Epidermal melanocyte (primary cell): ENCODE results near the gene SEC22C.
"Not testable (repeated sequence)": the region's sequence is repeated elsewhere in the genome, so short reads cannot be mapped to it uniquely, and the experiment has no call there.

Source experiments
- DNase-seq: peaks from one replicate; pipeline ENCODE4 v3.0.0; 2011; ENCODE audit warnings: low spot score; ENCODE audit not compliant: insufficient read length

Gene SEC22C

DNA sequence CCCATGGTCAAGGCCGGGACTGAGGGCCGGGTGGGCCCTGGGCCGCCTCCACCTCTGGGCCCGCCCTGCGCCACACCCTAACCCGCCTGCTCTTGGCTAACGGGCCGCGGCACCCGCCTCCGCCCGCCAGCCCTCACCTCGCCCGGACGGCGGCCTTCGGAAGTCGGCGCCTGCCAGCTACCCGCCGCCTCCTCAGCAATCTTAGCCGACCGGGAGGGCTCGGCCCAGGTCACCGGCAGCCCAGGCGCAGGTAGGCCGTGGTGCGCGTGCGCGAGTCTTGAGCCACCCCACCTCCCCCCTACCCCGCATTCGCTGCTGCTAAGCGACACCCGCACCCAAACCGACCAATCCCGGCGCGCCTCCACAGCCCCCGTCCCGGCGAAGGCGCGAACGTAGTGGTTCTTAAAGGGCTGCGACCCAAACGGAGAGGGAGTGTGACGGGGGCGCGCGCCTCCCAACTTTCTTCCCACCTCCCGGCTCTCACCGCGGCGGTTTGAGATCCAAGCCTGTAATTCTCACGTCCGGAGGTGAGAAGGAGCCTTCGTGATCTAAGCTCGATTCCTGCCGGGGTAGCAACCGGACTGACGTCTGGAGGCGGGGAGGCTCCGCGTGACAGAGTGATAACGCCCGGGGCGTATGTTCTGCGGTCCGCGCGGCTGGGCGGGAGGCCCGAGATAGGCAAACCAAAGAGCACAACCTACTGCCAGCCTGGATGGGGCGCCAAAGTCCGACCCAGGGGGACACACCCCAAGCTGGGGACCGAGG is at the start of gene SEC22C:
TSS of gene SEC22C (minus strand) at position 259 of the 765 bp plus-strand sequence. CDS start 12,921 bp downstream, outside the sequence.
- DNase-seq: peak; percentile 98

DNA sequence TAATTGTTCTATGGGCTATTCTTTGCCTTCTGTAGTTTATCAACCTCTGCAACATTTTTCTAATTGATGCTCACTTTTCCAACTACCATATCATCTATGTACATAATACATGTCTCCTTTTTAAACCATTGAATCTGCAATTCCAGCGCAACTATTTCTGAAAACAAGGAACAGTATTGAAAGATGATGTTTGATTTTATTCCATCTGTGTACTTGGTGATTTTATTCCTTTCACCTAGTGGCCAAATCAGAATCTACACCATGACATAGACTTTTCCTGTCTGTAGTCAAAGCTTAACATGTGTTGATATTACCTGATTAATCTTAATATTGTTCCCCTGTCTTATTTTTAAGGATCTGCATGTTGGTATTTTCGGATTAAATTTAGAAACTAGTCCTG is 31.7 kb upstream of the SEC22C start:
- DNase-seq: no peak

- no peak for DNase-seq
Measured at GRCh38 chr3:42612928-42613327, 31.2 kb upstream of the SEC22C start.

DNA sequence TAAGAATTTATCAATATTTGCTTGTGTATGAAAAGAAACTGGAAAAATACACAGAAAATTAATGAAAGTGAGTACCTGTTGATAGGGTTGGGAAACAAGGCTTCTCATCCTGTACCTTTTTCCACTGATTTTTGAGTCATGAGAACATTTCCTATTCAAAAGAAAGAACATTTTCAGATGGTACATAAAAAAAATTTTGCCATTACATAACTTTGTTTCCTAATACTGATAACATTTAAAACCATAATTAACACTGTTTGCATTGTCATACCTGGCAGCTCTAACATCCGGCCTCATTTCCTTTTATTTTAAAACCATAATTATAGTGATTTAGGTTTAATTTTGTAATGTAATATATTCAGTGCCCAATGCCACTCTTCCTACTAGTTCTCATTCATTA is 30.4 kb upstream of the SEC22C start:
- no peak for DNase-seq

DNA sequence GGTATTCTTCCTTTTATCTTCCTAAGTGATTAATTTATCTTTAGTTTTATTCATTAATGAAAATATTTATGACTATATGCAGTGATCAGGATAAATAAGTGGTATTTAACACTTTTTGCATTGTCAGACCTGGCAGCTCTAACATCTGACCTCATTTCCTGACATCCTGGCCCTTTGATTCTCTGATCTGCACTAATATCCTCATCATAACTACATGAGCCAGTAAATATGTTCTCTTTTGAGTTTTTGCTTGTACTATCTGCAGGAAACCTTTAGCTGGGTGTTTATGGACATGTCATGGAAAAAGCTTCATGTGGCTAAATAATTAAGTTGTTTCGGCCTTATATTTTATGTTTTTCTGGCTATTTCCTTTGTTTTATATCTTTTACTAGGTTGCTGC is 29.2 kb upstream of the SEC22C start:
- DNase-seq: no peak

- no peak for DNase-seq
Measured at GRCh38 chr3:42608581-42608980, 26.8 kb upstream of the SEC22C start.

DNA sequence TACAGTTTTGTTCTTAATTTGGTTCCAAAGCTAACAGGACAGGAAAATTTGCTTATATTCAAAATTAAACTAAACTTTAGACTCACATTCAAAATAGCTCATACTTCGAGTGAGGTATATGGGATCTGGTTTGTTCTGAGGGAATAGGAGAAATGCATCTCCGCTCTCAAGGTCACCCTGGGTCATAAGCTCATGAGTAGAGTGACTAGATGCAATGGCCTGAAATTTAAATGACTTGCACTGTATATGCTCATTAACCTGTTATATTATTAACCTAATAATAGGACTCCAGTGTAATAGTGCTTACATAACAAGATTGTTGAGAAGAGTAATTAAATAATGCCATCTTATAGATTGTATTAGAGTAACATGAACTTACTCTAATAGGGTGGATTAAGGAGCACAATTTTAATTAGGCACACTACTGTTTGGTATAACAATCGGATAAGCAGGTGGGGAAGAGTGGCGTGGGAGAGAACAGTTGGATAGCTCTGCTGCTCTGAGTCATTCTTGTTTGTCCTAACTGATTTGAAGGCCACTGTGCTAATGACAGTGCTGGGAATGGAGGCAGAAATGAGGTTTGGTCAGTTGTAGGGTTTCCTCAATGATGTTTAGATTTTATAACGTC is 23.9 kb upstream of the SEC22C start:
- DNase-seq: no peak

GRCh38 chr3:42602961-42603360 is 21.2 kb upstream of the SEC22C start:
- no peak for DNase-seq

- DNase-seq: no peak
Measured at GRCh38 chr3:42601896-42602581, 20.3 kb upstream of the SEC22C start.

DNA sequence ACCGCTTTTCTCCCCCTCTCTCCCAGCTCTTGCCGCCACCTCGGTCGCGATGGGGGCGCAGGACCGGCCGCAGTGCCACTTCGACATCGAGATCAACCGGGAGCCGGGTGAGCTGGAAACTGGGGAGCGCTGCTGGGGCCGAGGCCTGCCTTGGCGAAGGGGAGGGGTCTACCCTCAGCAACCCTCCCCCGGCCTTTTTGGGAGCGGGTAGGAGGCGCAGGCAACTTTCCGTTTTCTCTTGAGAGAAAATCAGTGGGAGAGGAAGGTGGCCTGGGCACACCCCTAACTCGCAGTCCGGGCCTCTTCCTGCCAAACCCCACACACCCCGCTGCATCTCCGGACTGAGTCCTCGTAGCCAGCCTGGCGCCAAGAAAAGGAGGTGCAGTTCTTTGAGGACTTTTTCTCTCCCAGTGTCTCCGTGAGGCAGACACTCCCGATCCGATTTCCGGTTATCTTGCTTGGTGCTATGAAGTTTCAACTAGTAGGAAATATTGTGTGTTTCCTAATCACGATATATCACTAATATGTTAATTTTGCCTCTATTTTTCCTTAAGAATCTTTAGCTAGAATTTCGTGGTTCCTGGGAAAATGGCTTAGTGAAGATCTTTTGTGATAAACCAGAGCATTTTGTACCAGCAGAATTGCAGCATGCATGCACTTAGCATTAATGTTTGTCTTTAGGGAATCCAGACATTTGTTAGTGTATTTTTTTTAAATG is 19.4 kb upstream of the SEC22C start:
- no peak for DNase-seq

- DNase-seq: peak; percentile 67
Measured at GRCh38 chr3:42600111-42600957, 18.6 kb upstream of the SEC22C start, which contains the start of gene NKTR. Gene NKTR, plus strand, starts transcription at chr3:42600686. Its CDS starts 321 bp downstream, at chr3:42601007.

- not testable (repeated sequence) for DNase-seq
Measured at GRCh38 chr3:42597098-42597497, 15.3 kb upstream of the SEC22C start.

DNA sequence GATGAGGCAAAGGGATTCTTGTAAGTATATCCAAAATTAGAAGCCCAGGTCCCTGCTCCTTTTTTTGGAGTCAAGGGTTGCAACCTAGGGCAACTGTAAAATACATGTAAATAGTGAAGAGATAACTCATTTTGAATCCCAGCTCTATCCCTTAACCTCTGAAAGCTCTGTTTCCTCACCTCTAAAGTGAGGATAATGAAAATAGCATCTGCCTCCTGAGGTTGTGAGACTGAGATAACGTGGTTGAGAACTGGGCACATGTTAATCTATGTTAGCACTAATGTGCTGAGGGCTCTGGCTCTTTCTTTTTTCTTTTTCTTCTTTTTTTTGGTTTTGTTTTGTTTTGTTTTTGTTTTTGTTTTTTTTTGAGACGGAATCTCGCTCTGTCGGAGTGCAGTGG is 13.9 kb upstream of the SEC22C start:
- no peak for DNase-seq

DNA sequence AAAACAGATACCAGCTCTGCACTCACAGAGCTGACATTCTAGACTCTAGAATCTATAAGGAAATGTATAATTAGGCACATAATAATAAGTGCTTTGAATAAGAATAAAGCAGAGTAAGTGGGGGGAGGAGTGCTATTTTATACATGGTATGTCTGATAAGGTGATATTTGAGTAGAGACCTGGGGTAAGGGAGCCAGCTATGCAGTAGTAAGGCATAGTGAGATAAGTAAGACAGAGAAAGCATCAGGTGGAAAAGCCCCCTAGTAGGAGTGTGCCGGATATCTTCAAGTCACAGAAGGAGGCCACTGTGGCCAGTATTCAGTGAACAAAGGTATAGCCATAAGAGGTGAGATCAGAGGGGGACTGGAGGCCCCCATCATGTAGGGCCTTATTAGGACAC is 11.9 kb upstream of the SEC22C start:
- no peak for DNase-seq

DNA sequence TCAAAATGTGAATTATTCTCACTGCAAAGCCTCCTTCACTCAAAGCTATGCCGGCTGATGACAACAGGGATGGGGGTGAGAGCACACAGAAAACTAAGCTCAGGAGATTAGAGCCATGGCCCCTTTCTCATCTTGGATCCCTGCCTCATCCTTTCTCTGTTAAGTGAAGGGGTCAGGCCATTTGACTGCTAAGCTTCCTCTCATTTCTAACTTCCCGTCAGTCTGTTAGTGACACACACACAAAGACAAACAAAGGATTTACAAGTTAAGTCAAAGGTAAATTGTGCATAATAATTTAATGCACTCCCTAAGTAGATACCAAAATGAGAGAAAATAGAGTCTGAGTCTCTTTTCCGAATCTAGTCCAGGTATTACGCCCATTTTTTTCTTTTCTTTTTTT is 10.0 kb upstream of the SEC22C start:
- no peak for DNase-seq

DNA sequence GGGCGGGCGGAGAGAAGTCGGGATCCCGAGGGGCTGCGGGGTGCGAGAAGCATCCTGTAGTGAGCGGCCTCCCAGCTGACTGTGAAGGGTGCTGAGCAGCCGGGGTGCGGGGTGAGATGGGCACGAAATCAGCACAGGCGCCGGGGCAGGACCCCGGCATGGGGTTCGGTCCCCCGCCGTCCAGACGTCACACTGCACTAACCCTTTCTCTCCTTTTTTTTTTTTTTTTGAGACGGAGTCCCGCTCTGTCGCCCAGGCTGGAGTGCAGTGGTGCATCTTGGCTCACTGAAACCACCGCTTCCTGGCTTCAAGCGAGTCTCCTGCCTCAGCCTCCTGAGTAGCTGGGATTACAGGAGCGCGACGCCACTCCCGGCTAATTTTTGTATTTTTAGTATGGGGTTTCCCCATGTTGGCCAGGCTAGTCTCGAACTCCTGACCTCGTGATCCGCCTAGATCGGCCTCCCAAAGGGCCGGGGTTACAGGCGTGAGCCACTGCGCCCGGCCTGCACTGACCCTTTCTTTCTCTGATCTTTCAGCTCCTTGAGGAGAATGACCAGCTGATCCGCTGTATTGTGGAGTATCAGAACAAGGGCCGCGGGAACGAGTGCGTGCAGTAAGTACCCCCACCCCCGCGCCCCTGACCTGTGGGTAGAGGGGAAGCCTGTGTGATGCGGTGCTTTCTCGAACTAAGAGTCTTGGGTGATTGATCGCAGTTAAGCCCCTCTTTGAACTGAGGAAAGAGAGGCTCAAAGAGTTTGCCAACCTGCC is 9.4 kb upstream of the SEC22C start:
- DNase-seq: no peak

- no peak for DNase-seq
Measured at GRCh38 chr3:42589382-42590109, 7.8 kb upstream of the SEC22C start.

- no peak for DNase-seq
Measured at GRCh38 chr3:42588625-42589024, 6.9 kb upstream of the SEC22C start.

GRCh38 chr3:42582474-42583070 is 805 bp upstream of the SEC22C start:
- DNase-seq: no peak
